ENCODE measurements around the gene RAPGEF2. TPM values are rescaled to one million over a fixed set of nuclear protein-coding genes. Genes with fewer than 3 reads are reported as not detected.

The RAPGEF2 gene
- total and polyA plus RNA-seq, 9 of the 15 experiments (the other 6 are each of a cell fraction or from before 2014, with no cell fraction given): 3.1 to 32.6 (median 23.1) TPM

DNA sequence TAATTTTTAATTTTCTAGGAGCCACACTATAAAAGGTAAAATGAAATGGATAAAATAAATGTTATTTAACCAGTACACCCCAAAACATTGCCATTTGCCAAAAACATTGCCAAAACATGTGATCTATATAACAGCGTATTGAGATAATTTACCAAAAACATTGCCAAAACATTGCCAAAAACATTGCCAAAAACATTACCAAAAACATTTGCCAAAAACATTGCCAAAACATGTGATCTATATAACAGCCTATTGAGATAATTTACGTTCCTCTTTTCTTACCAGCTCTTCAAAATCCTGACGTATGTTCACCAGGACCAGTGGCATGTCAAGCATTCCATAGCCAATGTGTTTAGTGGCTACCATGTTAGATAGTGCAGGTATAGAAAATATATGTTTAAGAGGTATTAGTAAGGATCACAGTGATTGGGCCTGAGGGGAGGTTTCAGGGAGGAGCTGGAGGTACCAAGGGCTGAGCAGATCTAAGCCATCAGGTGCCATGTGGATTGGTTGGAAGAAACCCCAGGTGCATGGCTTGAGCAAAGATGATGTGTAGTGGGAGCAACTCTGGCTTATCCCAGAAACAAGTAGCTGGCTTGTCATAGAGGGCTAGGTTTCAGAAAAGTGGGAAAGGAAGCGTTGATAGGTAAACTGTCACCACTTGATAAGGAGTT lies 42.6 kb downstream of the RAPGEF2 start (continued):
- TF ChIP-seq CHD7 (IDR thresholded peaks at IDR 0.05; ENCODE audit: low read depth, low read length) (no peak), EHMT2 (IDR thresholded peaks at IDR 0.05) (peak; percentile 45; the same call in 1 of the 2 replicates), ZNF644 (tag; IDR thresholded peaks at IDR 0.05; ENCODE audit: low read depth) (no peak), ZNF584 (CRISPR knock-in tag; IDR thresholded peaks at IDR 0.05; ENCODE audit: low read depth) (no peak), COPS2 (conservative IDR thresholded peaks at IDR 0.05) (no peak), PRPF4 (IDR thresholded peaks at IDR 0.05; ENCODE audit: insufficient read depth, low read depth, low read length, poor library complexity, severe bottlenecking) (no peak), ZNF79 (CRISPR knock-in tag; IDR thresholded peaks at IDR 0.05; ENCODE audit: low read depth) (no peak), BRF1 (IDR thresholded peaks at IDR 0.05; ENCODE audit: borderline replicate concordance, extremely low read depth, insufficient read length) (no peak), DPF2 (IDR thresholded peaks at IDR 0.05) (peak; percentile 54), TCF15 (CRISPR knock-in tag; IDR thresholded peaks at IDR 0.05) (no peak)
